B cell (primary cell): ENCODE measurements around the gene ATP8B1. TPM values are rescaled to one million over a fixed set of nuclear protein-coding genes. Genes with fewer than 3 reads are reported as not detected.
A peak's percentile ranks its signal among the peaks of the same experiment; 100 is the strongest.

Experiments
- ATAC-seq: fragments of 200-7000 bp; cut with Tn5 transposase; one replicate; pipeline ENCODE4 v1.10.0; 2021; ENCODE audit warnings: low read depth, mild to moderate bottlenecking, moderate number of reproducible peaks, moderate library complexity
- CTCF ChIA-PET: fragments of 350-600 bp; sonication (Branson Sonifier 250); formaldehyde crosslinking; loops from one replicate; lab custom pipeline; 2021; ENCODE audit warnings: antibody characterized with exemption, inconsistent platforms; lab: Charles Lee
- POLR2A ChIA-PET: fragments of 350-600 bp; sonication (Branson Sonifier 250); formaldehyde crosslinking; loops from one replicate; lab custom pipeline; 2021; ENCODE audit warnings: antibody characterized with exemption; lab: Charles Lee
- DNase-seq: peaks from one replicate; pipeline ENCODE4 v3.0.0; 2013
- H2AFZ ChIP-seq: 2 replicates; pipeline ENCODE4 v1.6.1; 2012; ENCODE audit warnings: mild to moderate bottlenecking, low read depth, low read length; ENCODE audit not compliant: insufficient read depth, poor library complexity, severe bottlenecking
- H3K27ac ChIP-seq, 2 donors: 1 replicate in 1 of 2; 2 replicates in 1 of 2; pipeline ENCODE4 v1.5.1; 2012 to 2013; ENCODE audit warnings: low read length in 2 of 2, mild to moderate bottlenecking in 2 of 2, moderate library complexity in 1 of 2
- H3K27me3 ChIP-seq, 4 experiments: fragments of 200-600 bp in 1 of 4; sonication (generic) in 1 of 4; replicated peaks in 1 of 4; 1 replicate in 2 of 4; 2 replicates in 2 of 4; pipeline versions ENCODE4 v1.6.1 to v1.7.0; 2013 to 2016; ENCODE audit warnings: low read length in 3 of 4, mild to moderate bottlenecking in 2 of 4, mixed read lengths in 1 of 4, moderate library complexity in 1 of 4; ENCODE audit not compliant: insufficient read depth in 4 of 4, control insufficient read depth in 3 of 4; ENCODE audit errors: control extremely low read depth in 1 of 4
- H3K36me3 ChIP-seq, 2 experiments: replicated peaks in 1 of 2; 1 replicate in 1 of 2; 2 replicates in 1 of 2; pipeline versions ENCODE4 v1.6.1 to v1.7.1; 2013; ENCODE audit warnings: low read length in 1 of 2; ENCODE audit not compliant: insufficient read depth in 2 of 2, control insufficient read depth in 1 of 2; ENCODE audit errors: control extremely low read depth in 1 of 2, extremely low read depth in 1 of 2
- H3K4me1 ChIP-seq, 2 donors: fragments of 200-600 bp in 1 of 2; sonication (generic) in 1 of 2; 1 replicate in 1 of 2; 2 replicates in 1 of 2; pipeline versions ENCODE4 v1.5.1 to v1.6.1; 2013 to 2017; ENCODE audit warnings: low read length in 2 of 2; ENCODE audit not compliant: control insufficient read depth in 2 of 2, insufficient read depth in 2 of 2
- H3K4me2 ChIP-seq: replicated peaks from 2 replicates; pipeline ENCODE3; 2012; ENCODE audit warnings: mild to moderate bottlenecking, low read depth, low read length; ENCODE audit not compliant: poor library complexity, severe bottlenecking
- H3K4me3 ChIP-seq, 5 experiments: fragments of 200-600 bp in 1 of 5; sonication (generic) in 1 of 5; 1 replicate in 3 of 5; 2 replicates in 2 of 5; pipeline versions ENCODE4 v1.5.1 to v1.7.0; 2011 to 2016; ENCODE audit warnings: low read length in 4 of 5, mild to moderate bottlenecking in 4 of 5, low read depth in 2 of 5, control low read depth in 1 of 5, moderate library complexity in 1 of 5; ENCODE audit not compliant: insufficient read depth in 1 of 5; ENCODE audit errors: control extremely low read depth in 1 of 5, extremely low read depth in 1 of 5
- H3K79me2 ChIP-seq: fragments of 200-600 bp; sonication (generic); one replicate; pipeline ENCODE4 v1.6.0; 2016; ENCODE audit warnings: low read length; ENCODE audit not compliant: control insufficient read depth, insufficient read depth
- H3K9ac ChIP-seq: fragments of 200-600 bp; sonication (generic); 2 replicates; pipeline ENCODE4 v1.6.1; 2017; ENCODE audit warnings: mild to moderate bottlenecking, low read length, moderate library complexity
- H3K9me3 ChIP-seq, 3 donors: one replicate each; pipeline versions ENCODE4 v1.6.1 to v1.7.1; 2013; ENCODE audit warnings: low read length in 2 of 3; ENCODE audit not compliant: control insufficient read depth in 2 of 3, insufficient read depth in 1 of 3; ENCODE audit errors: control extremely low read depth in 1 of 3
- H4K20me1 ChIP-seq: 2 replicates; pipeline ENCODE4 v1.6.0; 2012; ENCODE audit warnings: mild to moderate bottlenecking, low read length; ENCODE audit not compliant: insufficient read depth, control insufficient read depth, poor library complexity, severe bottlenecking
- H3K27ac Mint-ChIP-seq: one replicate; pipeline ENCODE4 v1.8.0; 2021; ENCODE audit warnings: mixed read lengths
- H3K27me3 Mint-ChIP-seq: one replicate; pipeline ENCODE4 v1.8.0; 2021; ENCODE audit warnings: mixed read lengths
- H3K4me1 Mint-ChIP-seq: one replicate; pipeline ENCODE4 v1.8.0; 2021; ENCODE audit warnings: mixed read lengths
- H3K4me3 Mint-ChIP-seq: one replicate; pipeline ENCODE4 v1.8.0; 2021; ENCODE audit warnings: mixed read lengths
- H3K9me3 Mint-ChIP-seq: one replicate; pipeline ENCODE4 v1.8.0; 2022; ENCODE audit warnings: mixed read lengths; ENCODE audit not compliant: insufficient read depth
- EZH2 ChIP-seq: IDR thresholded peaks from 2 replicates; pipeline ENCODE4 v1.6.1; 2012; ENCODE audit warnings: borderline replicate concordance, low read depth, mild to moderate bottlenecking, moderate library complexity, low read length; ENCODE audit not compliant: insufficient read depth, poor library complexity, severe bottlenecking
- WGBS: methylation state at CpG from one replicate; pipeline ENCODE4 v1.1.5; 2013; ENCODE audit warnings: missing lambda C conversion rate; ENCODE audit not compliant: insufficient coverage; 5-methylcytosine and 5-hydroxymethylcytosine counted together
- intact Hi-C: fragments of 100-400 bp; cut with micrococcal nuclease; formaldehyde crosslinking; loops from one replicate; pipeline ENCODE4 v1.10.0; 2022
- polyA plus RNA-seq: library from polyadenylated mRNA; depleted of rRNA; stranded (reverse); fragments of >200 nt; gene quantifications from 2 replicates; pipeline ENCODE4 v1.2.3, GENCODE V29; 2012
- total RNA-seq, 2 donors: library from RNA; stranded (reverse); fragments of 120-200 nt in 1 of 2; gene quantifications; 1 replicate in 1 of 2; 2 replicates in 1 of 2; pipeline versions ENCODE4 v1.2.3 to v1.2.4, GENCODE V29; 2013 to 2022
- TF ChIP-seq, protein P1 (sequence below): fragments of 200-600 bp; IDR thresholded peaks from one replicate; pipeline ENCODE4 v1.8.0; 2022; ENCODE audit warnings: antibody characterized with exemption, mild to moderate bottlenecking

ATP8B1 gene
- total and polyA plus RNA-seq, 2 donors (not counting 1 experiment from before 2014, with no cell fraction given), result 0.27 TPM; not detected in 1

DNA sequence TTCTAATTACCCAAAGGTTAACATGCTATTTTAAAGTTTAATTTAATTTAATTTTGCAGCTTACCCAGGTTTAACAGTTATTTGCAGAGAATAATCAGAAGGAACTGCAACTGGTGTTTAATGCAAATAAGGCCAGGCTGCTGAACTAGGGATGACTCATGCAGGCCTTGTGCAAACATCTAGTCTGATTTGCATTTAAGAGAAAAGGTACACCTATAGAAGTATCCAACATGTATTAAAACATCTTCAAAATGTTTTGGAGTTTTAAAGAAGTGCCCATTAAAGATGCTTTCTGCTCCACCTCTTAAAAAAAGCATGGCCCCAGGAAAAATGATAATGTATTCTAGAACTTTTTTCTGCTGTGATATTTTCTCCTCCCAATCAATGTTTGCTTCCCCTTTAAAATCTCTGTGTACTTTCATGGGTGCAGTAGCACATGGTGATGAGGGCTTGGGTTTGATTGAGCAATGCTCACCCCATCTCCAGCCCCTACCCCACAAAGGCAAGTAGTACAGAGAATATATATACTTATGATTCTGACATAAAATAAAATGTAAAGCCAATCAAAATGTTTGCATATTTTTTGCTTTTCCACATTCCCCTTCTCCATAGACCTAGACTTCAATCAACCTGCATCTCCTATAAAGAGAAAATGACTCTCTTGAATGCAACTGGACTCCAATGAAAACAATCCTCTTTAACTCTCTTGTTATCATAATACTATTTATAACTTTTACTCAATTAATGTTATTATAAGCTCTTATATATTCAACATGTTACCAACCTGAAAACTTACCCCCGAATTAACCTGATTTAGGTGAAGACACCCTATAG is 54.1 kb downstream of the ATP8B1 start:
- Histone ChIP-seq H3K9ac (no peak overlapping the region), H3K9me3 (no peaks in the 10 kb centered on the region), H3K4me1 (peaks cover 19 to 20% of the 10 kb centered on the region in 2 donors), H2AFZ (no peak overlapping the region), H3K4me2 (peak overlapping the region; percentile 26), H3K79me2 (peaks cover 70% of the 10 kb centered on the region), H3K36me3 (no peaks in the 10 kb centered on the region), H4K20me1 (peaks cover 22% of the 10 kb centered on the region), H3K27ac (peak overlapping the region; percentile 40 to 55), H3K27me3 (no peaks in the 10 kb centered on the region), H3K4me3 (no peak overlapping the region)
- Mint-ChIP-seq H3K4me1 (peaks cover 41% of the 10 kb centered on the region), H3K27me3 (no peaks in the 10 kb centered on the region), H3K27ac (peak overlapping the region; percentile 13), H3K9me3 (no peaks in the 10 kb centered on the region), H3K4me3 (peak overlapping the region; percentile 21)
- DNase-seq, result peak; percentile 35
- TF ChIP-seq, protein P1, sequence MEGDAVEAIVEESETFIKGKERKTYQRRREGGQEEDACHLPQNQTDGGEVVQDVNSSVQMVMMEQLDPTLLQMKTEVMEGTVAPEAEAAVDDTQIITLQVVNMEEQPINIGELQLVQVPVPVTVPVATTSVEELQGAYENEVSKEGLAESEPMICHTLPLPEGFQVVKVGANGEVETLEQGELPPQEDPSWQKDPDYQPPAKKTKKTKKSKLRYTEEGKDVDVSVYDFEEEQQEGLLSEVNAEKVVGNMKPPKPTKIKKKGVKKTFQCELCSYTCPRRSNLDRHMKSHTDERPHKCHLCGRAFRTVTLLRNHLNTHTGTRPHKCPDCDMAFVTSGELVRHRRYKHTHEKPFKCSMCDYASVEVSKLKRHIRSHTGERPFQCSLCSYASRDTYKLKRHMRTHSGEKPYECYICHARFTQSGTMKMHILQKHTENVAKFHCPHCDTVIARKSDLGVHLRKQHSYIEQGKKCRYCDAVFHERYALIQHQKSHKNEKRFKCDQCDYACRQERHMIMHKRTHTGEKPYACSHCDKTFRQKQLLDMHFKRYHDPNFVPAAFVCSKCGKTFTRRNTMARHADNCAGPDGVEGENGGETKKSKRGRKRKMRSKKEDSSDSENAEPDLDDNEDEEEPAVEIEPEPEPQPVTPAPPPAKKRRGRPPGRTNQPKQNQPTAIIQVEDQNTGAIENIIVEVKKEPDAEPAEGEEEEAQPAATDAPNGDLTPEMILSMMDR, result no peak
- no peak for TF ChIP-seq EZH2
- ChIA-PET CTCF (interaction anchor here (0.9 kb wide), 1 partner anchor 118 kb away, joined by 3 read pairs; no protein-coding TSS in a partner anchor), POLR2A (interaction anchor here (0.6 to 1.5 kb wide), 2 partner anchors 10 to 125 kb away, joined by 3 to 4 read pairs; no protein-coding TSS in a partner anchor)
- peak; percentile 92 for ATAC-seq
- no CpG with 5 or more reads among the region's 1 CpG for WGBS
- intact Hi-C loops, result loop anchor here (5.0 to 10.0 kb wide), 2 partner anchors 83 to 114 kb away; no protein-coding TSS in a partner anchor
